Activated CD8-positive, alpha-beta memory T cell treated with anti-CD3 and anti-CD28 coated beads, Interleukin-2, amount 50 U/mL, for 1 hour (primary cell): ENCODE measurements around the gene CTNNA2.

Experiments used
- DNase-seq: peaks from one replicate; pipeline ENCODE4 v3.0.0-alpha.2; 2020; ENCODE audit errors: extremely low read depth

The CTNNA2 gene

DNA sequence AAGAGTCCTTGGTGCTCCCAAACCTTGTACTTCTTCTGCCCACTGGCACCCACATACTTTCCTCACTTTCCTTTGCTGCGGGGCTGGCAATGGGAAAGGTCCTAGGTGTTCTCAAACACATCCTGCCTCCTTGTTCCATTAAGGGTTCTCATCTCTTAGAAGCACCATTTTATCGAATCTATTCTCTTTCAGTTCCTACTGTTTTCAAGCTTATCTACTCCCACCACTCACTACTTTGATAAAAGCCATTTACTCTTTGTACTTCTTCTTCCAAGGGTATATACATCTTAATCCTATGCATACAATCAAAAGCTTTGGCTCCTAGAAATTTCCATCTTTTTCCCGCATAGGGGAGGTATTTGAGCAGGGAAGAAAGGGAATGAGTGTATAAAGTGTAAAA, 868.8 kb downstream of the CTNNA2 start:
- no peak for DNase-seq

DNA sequence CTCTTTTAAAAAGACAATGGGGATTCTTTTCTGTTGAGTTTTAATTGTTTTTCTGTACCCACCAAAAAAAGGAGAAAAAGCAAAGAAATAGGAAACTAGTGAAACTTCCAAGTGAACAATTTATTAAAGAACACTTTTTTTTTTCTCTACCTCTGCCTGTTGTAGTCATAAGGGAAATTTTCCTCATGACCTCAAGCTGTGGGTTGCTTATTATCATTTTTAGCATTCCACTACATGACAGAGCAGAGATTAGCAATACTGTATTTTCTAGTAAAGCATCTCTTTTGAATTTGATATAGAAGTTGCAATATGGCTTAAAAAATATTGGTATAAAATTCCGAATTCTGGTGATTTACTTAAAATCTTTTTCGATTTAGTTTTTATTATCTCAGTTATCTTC, 879.6 kb downstream of the CTNNA2 start:
- no peak for DNase-seq

DNA sequence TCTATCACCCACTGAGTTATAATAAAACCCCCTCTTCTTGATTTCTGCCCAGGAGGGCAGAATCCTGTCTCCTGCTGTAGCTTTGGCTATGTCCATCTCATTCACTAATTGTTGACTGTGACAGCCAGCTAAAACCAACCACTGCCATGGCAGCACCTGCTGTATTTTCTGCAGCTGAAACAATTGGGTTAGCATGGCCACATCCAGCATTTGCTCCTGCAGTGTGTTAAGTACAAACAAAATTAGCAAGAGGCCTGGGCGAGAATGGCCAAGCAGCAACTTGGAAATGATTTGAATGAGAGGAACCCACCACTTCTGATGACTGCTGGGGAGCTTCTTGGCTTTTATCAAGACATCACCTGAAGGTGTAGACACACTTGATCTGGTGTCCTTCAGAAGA, 881.1 kb downstream of the CTNNA2 start:
- DNase-seq, result no peak

DNA sequence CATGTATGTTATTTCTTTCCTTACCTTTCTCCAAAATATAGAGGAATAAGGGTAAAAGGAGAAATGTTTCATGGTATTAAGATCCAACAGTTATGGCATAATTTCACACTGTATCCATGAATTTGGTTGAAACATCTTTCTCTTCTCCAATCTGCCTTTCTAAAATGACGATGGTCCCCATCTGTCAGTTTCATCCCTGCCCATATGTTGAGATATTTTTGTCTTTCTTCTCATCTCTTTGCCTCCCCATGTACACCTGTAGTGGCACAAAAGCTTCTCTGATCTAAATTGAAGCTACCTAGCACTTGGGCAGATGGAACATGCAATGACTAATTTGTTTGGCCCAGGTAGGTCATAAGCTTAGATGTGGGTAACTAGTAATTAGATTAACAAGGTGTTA, 882.4 kb downstream of the CTNNA2 start:
- DNase-seq, result no peak

DNA sequence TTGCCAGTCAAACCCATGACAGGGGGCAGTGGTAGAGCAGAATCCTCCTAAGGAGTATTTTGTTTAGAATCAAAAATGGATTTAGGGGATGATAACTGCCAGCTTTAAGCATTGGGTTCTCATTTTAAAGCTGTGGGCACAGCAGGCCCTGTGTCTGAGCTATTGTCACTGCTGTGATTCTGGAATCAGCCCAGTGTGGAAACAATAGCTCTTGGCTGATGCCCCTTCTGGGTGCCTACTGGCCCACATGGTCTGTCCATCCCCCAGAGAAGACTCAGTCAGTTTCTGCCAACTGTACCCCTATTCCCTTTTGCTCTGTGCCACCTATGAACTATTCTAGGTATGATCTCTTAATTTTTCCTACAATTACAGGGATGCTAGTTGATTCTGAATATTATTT, 883.4 kb downstream of the CTNNA2 start:
- DNase-seq, result no peak

DNA sequence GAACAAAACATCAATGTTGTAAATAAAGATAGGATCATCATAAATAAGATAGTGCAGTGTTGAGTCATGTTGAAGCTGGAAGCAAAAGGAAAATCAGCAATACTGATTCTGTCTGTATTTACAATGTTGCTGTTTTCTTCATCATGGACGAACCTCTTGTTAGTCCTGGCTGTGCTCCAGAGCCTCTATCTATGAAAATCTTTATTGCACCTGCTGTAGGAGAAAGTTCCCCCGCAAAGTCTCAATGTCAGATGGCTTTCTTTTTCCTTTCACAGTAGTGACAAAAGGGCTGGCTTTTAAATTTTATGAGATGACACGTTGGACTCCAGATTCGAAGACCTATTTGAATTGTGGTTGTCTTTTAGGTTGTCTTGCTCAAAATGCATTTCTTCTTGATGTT, 890.2 kb downstream of the CTNNA2 start:
- no peak for DNase-seq

DNA sequence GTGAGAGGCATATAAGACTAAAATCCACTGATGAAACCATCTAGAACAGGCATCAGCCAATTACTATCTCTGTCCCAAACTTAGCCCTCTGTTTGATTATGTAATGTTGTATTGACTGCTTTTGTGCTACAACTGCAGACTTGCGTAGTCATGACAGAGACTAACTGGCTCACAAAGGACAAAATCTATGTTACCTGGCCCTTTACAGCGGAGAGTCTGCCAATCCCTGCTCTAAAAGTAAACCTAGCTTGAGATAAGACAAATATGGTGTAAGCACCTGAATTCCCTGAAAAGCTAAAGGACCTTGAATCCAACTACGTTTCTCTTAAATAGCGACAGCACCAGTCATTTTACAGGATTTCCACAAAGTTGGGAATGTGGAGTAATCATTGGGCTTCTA, 894.5 kb downstream of the CTNNA2 start:
- no peak for DNase-seq

DNA sequence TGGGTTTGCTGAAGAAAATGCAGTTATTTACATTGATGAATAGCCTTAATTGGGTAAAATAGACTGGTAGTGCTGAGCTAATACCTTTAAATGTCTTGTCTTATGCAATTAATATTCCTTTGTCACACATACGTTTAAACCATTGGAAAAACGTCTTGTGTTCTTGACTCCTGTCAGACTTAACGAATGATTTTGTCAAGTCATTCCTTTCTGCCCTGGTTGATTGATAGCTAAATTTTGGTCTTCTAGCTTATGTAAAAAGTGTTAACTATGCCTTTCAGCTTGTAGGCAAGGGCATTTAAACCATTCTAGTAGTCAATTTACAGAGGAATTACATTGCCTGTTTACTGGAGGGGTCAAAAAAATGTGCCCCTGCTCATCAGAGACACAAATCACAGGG, 897.5 kb downstream of the CTNNA2 start:
- DNase-seq, result no peak

DNA sequence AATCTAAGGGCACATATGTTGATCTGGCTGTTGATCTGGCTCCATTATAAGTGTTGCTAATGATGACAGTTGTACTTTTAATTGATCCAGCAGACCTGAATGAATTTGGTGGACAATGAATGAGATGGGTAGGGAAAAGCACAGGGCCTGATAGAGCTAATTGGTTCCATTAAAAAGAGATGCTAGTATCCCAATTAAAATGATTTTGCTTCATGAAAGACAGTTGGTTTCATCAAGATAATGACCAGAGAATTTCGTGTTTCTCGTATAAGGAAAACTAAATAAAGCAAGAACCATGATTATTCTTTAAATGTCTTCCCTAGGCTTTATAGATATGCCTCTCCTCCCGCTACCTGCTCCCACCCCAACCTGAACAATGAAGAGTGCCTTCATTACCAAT, 900.3 kb downstream of the CTNNA2 start:
- no peak for DNase-seq

DNA sequence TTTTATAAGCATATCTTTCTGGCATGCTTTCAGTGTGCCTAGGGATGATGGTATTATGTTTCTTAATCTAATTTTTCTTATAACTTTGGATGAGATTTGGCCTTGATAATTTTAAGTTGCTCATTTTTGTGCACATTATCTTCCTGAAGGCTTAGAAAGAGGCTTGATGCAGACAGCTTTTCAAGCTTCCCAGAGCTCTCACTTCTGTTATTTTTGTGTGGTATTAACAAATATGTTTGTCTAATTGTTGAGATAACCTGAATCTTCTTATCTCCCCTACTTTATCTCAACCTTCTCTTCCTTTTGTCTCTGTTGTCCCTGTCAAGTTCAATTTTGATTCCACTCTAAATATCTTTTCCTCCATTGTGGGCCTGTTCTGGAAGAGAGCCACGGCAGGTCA, 904.9 kb downstream of the CTNNA2 start:
- DNase-seq, result no peak

DNA sequence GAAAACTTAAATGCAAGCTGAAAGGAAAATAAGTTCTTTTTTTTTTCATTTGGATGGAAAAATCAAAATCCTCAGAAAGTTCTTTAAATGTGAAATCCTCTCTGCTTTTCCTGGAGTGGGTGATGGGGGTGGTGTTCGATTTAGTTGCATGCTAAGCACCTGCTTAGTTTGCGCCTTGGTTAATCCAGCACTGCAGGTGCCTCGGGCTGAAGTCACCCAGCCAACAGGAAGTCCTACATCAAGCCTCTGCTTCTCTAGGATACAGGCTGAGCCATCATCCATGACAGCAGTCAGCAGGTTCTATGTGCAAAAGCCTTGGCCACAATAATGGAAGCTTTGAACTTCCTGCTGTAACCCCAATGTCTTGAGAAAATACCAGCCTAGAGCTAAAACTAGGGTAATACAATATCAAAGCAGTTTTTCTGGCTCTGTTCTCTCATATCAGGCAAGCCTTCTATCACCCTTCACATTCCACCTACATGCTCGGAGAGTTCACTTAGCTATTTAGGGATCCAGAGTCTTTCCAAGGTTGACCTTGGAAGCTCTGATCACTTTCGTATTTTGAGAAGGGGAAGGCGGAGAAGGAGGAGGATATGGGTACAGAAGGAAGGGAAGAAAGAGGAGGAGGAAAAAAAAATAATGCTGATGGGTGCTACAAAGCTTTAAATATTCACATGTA, 907.8 kb downstream of the CTNNA2 start:
- DNase-seq, result no peak

DNA sequence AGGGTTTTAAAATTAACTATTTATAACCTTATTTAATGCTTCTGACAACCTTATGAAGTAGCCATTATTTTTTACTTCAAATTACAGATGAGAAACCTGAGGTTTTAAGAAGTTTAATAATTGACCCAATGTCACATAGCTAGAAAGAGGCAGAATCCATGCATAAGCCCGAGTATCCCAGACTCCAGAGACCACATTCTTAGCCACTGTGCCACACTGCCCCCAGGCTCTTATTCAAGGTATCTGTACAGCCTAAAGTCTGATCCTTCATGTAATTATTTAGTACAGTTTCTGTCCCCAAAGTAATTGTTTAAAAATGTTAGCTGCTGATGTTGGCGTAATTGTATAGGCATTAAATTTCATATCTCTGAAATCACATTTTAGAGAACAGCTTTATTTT, 916.4 kb downstream of the CTNNA2 start:
- no peak for DNase-seq

DNA sequence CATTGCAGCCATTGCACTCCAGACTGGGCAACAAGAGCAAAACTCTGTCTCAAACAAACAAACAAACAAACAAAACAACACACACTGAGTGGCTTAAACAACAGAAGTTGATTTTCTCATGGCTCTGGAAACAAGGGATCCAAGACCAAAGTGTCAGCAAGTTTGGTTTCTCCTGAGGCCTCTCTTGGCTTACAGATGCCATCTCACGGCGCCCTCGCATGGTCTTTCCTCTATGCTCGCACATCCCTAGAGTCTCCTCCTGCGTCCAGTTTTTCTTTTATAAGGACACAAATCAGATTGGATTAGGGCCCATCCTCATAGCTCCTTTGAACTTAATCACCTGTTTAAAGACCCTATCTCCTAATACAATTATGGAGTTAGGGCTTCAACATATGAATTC, 925.1 kb downstream of the CTNNA2 start:
- DNase-seq, result no peak

DNA sequence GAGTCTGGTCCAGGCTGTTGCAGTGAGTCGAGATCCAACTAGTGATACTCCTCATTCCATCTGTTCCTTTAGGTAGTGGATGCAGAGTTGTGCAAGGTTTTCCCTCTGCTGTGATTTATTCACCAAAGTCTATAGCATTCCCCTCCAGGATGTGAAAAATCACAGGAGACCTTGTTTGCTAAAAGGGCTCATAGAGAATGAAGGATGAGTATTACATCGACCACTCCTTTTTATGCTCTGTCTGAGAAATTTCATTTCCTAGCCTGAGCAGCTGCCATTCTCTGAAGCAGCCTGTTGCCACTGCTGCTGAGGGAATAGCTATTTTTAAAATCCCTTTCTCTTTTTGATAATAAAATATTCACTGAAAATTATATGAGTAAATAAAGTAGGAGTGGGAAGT, 925.8 kb downstream of the CTNNA2 start:
- no peak for DNase-seq

DNA sequence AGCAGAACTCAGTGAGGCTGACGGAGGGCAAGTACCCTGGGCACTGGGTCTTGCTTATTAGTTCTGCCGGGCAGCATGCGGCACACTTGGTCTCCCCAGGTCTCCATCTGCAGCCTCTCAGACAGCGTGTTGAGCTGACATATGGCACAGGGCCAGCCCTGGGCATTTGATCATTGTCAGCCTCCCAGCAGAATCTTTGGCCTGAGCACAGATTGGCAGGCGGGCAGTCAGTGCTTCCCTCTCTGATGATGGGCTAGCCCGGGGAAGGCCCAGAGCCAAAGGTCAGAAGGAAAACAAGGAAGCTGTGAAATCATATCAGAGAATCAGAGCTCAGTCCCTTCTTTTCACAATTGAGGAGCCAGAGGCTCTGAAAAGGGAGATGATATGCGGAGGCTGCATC, 941.8 kb downstream of the CTNNA2 start:
- no peak for DNase-seq

DNA sequence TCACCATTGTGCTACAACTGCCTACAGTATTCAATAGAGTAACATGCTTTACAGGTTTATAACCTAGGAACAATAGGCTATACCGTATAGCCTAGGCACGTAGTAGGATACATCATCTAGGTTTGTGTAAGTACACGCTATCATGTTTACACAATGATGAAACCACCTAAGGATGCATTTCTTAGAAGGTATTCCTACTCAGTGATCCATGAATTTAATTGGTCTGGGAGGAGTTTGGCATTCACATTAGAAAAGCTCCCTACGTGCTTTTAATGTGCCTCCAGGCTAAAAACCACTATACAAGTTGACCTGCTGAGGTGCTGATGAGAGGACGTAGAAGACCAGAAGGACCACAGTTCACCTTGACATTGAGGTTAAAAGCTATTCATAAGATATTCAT, 946.2 kb downstream of the CTNNA2 start:
- DNase-seq, result no peak

DNA sequence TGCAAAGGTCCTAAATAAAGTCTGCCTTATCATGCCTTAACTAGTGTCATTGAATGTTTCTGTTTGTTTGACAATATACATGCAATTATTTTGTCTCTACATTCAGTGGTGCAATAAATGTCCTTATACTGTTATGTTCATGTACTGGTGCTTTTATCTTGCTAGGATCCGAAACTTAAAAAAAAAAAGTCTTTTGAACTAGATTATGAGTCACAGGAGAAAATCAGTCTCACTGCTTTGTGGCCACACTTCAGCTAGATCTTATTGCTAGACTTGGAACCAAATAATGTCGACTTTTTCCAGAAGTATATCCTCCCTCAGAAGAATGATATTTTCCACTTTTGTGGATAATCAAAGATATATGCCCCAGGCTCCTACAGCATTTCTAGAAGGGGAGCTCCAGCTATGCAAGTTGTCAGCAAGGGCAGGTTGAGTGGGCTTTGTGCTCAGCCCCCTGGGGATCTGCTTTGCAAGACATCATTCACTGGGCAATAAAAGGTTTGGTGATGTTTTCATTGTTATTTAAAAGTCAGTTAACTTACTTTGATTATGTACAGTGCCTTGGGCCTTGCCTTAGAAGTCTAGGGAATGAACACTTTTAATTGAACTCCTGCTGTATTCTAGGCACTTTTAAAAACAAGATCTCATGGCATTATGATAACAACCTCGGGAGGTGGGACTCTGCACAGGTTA, 948.8 kb downstream of the CTNNA2 start:
- no peak for DNase-seq

DNA sequence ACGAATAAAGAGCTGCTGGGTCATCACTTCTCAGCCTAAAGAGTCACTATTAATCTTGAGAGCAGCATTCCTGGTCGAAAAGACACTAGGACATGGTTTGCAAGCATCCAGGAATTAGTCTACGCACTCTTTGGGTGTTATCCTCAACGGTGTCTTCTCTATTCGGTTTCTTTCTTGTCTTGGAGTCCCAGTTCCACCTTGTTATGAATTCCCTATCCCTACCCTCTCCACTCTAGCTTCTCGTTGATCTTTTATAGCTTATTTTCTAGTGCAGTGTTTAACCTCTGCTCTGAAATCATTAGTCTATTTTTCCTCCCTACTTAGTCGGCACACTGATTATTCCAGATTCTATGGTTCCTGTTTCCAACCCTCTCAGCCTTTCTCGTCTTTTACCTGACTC, 949.8 kb downstream of the CTNNA2 start:
- no peak for DNase-seq

DNA sequence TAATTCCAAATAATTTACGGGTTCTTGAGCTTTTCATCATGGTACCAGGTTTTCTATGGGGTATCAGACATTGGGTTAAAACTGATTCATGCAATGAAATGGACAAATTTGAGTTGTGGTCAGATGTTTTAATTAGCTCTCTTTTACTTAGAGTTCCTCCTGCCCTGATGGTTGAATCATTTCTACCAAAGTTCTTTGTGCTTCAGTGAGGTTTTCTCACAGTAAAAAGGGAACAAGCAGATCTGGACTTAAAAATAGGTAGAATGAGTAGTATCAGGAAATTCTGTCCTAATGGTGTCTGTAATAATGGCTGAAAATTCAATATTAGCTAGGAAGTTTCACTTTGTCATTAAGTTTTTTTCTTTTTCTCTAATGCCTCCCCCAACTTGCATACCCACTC, 951.4 kb downstream of the CTNNA2 start:
- no peak for DNase-seq

DNA sequence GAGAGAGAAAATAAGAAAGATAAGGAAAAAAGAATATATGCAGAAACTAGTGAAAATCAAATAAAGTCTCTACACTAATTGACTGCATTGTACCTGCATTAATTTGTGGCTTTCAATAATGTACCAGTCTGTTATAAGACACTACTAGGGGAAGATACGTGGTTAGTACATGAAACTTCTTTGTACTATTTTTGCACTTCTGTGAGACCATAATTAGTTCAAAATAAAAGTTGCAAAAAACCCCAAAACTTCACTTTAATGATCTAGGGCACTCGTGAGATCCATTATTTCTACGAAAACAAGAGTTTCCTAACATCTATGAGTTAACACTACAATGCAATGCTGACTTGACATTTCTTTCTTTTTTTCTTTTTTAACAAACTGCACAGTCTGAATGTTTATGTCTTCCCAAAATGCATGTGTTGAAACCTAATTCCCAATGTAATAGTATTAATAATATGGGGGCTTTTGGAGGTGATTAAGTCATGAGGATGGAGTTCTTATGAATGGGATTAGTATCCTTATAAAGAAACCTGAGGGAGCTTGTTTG, 954.5 kb downstream of the CTNNA2 start:
- no peak for DNase-seq

DNA sequence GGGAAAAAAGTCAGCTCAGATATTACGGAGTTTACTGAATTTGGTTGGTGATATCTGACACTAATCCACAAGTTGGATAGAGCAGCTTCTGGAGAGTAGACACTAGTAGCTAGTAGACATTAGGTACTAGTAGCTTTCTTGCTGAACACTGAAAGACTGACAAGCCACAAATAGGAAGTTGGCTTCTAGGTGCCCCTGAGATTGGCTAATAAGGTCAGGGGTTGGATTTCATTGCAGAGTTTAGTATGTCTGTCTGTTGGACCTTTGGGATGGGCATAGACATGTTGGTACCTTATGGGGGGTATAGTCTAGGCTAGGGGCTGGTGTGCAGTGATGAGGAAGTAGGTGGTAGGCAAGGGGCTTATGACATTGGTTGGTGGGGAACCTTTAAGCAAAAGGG, 956.6 kb downstream of the CTNNA2 start:
- no peak for DNase-seq

DNA sequence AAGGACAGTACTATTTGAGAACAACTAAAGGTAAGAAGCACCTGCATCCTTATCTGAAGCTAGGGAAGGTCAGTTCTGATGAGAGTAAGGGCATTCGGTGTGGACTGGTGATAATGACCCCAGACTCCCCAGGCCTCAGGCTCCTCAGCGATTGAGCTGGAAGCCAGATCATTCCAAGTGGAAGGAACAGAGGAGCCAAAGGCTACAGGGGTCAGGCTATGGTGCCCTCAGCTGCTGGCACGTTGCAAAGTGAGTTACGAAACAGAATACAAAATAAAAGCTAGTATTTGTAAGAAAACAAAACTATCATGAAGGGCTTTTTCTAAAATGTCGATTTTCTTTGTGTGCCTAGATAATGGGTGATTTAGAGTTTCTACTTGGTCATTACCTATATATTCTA, 960.2 kb downstream of the CTNNA2 start:
- no peak for DNase-seq

DNA sequence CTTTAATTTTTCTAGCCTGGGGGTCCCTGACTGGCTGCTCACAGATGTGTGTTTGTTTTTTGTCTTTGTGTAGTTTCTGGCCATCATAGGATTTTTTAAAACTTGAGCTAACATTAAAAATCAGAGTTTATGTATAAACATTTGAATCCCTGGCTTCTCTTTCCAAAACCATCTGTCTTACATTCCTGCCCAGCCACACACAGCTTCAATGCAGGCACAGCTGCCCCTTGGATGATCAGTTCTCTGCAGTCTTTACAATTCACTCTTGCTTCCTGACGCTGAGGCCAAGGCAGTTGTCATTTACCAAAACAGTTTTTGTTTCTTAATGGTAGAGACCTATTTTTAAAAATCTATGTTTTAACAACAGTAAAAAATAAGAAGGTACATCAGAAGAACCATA, 960.9 kb downstream of the CTNNA2 start:
- no peak for DNase-seq

DNA sequence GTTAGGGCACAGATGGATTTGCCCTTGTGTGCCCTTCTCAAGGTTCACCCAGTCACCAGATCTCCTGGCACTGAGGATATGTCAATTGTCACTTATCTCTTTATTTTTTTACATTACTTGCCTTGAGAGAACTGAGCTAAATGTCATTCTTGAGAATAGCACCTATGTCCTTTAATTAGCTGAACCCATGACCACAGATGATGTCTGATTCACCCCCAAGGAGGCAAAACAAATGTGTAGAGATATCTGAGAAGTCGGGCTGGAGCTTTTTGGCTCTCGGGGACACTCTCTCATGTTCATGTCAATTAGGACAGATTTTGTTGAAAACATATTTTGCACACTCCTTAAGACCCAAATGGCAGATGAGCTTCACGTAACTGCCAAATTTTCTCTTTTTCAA, 963.1 kb downstream of the CTNNA2 start:
- DNase-seq, result no peak
